Large intestine (tissue), 3 donors: ENCODE measurements around the gene SEC24B. TPM values are rescaled to one million over a fixed set of nuclear protein-coding genes. Genes with fewer than 3 reads are reported as not detected.

ENCODE experiments used
- DNase-seq, 2 donors: peaks; one replicate each; pipeline versions ENCODE4 v3.0.0 to v3.0.0-alpha.2; 2013
- H3K27ac ChIP-seq: one replicate; pipeline ENCODE4 v1.5.1; 2013; ENCODE audit warnings: low read length
- H3K27me3 ChIP-seq: 2 replicates; pipeline ENCODE4 v1.6.1; 2013; ENCODE audit warnings: low read length; ENCODE audit not compliant: control insufficient read depth, insufficient read depth
- H3K36me3 ChIP-seq: 2 replicates; pipeline ENCODE4 v1.6.1; 2013; ENCODE audit warnings: low read length; ENCODE audit not compliant: control insufficient read depth, insufficient read depth
- H3K4me1 ChIP-seq: one replicate; pipeline ENCODE4 v1.6.1; 2013; ENCODE audit warnings: low read length; ENCODE audit not compliant: control insufficient read depth, insufficient read depth
- H3K4me3 ChIP-seq: one replicate; pipeline ENCODE4 v1.5.1; 2013; ENCODE audit warnings: low read length
- H3K9me3 ChIP-seq: one replicate; pipeline ENCODE4 v1.6.1; 2013; ENCODE audit warnings: mild to moderate bottlenecking, low read depth, low read length, moderate library complexity; ENCODE audit not compliant: control insufficient read depth
- WGBS: methylation state at CpG from one replicate; pipeline ENCODE4 v1.1.5; 2013; ENCODE audit warnings: low lambda C conversion rate; ENCODE audit not compliant: insufficient coverage; 5-methylcytosine and 5-hydroxymethylcytosine counted together
- polyA plus RNA-seq: library from polyadenylated mRNA; unstranded; fragments of 120-200 nt; gene quantifications from one replicate; pipeline ENCODE4 v1.2.1, GENCODE V29; 2013

SEC24B gene
- polyA plus RNA-seq, 1 donor, result 29.3 TPM

GRCh38 chr4:109432203-109432602 lies 1.4 kb upstream of the SEC24B start:
- H3K4me3 ChIP-seq, result no peak overlapping the region

GRCh38 chr4:109432696-109433095 lies 919 bp upstream of the SEC24B start:
- Histone ChIP-seq H3K27me3 (no peaks in the 10 kb centered on the region), H3K4me3 (peak overlapping the region; percentile 64)
- WGBS, result no CpG with 5 or more reads among the region's 3 CpGs

More at GRCh38 chr4:109432203-109432602, 1.4 kb upstream of the SEC24B start:
- peak in 1 of 2 donors; percentile 6 for DNase-seq
- no peaks in the 10 kb centered on the region for H3K9me3 ChIP-seq
- no peak overlapping the region for H3K27ac ChIP-seq
- H3K27me3 ChIP-seq, result no peaks in the 10 kb centered on the region
- no CpG with 5 or more reads among the region's 1 CpG for WGBS
- peaks cover 16% of the 10 kb centered on the region for H3K4me1 ChIP-seq
- H3K36me3 ChIP-seq, result peaks cover 5% of the 10 kb centered on the region

DNA sequence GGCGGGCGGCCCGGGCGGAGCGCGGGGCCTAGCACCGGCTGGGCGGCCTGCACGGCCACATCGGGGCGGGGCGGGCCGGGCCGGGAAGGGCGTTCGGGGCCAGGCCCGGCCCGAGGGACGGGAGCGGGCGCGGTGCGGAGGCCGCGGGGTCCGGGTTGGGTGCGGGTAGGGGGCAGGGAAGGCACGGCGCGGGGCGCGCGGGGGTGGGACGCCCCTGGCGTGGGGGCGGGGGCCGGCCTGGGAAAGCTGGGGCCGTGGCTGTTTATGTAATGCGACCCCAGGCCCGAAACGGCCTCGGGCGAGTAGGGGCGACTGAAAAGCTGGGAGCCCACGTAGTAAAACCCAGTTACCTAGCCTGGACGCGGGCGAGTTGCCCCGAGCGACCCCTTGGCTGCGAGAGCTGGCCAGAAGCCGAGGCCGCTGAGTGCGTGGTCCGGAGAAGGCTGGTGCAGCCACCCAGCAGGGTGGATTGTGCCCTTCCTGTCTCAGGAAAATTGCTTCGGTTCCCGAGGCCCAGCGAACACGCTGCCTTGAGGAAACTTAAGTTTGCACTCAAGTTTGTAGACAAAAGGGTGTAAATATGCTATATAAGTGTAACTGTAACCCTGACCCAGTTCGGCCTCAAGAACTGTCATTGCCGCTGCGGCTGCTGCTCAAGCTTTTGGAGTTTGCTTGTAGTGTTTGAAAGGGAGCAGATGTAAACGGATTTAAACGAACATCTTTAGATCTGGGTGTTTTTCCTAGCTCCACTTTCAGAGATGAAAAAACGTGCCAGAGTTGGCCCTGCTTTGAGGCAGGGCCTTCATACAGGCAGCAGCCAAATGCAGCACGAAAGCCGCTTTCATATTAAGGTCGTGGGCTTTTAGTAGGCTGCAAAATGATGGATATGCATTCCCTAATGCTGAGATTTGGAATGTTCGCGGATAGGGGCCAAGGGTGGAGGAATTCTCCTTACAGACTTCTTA lies 674 bp downstream of the SEC24B start:
- WGBS, result no CpG with 5 or more reads among the region's 70 CpGs
- DNase-seq, result peak; percentile 19 to 60
- no peaks in the 10 kb centered on the region for H3K9me3 ChIP-seq
- peaks cover 5% of the 10 kb centered on the region for H3K36me3 ChIP-seq
- peak overlapping the region; percentile 88 for H3K27ac ChIP-seq
- H3K4me3 ChIP-seq, result peak overlapping the region; percentile 83
- H3K4me1 ChIP-seq, result peaks cover 16% of the 10 kb centered on the region
- H3K27me3 ChIP-seq, result no peaks in the 10 kb centered on the region

More at GRCh38 chr4:109432696-109433095, 919 bp upstream of the SEC24B start:
- H3K36me3 ChIP-seq, result peaks cover 5% of the 10 kb centered on the region
- peak in 1 of 2 donors; percentile 53 for DNase-seq
- H3K27ac ChIP-seq, result peak overlapping the region; percentile 96
- H3K9me3 ChIP-seq, result no peaks in the 10 kb centered on the region
- peaks cover 16% of the 10 kb centered on the region for H3K4me1 ChIP-seq

GRCh38 chr4:109435635-109436034 lies 2.0 kb downstream of the SEC24B start:
- Histone ChIP-seq H3K27ac (no peak overlapping the region), H3K9me3 (no peaks in the 10 kb centered on the region), H3K36me3 (peaks cover 2% of the 10 kb centered on the region), H3K27me3 (no peaks in the 10 kb centered on the region), H3K4me1 (peaks cover 16% of the 10 kb centered on the region), H3K4me3 (no peak overlapping the region)
- DNase-seq, result peak in 1 of 2 donors; percentile 6
- 80% methylated on average over 1 of the region's 3 CpGs for WGBS

DNA sequence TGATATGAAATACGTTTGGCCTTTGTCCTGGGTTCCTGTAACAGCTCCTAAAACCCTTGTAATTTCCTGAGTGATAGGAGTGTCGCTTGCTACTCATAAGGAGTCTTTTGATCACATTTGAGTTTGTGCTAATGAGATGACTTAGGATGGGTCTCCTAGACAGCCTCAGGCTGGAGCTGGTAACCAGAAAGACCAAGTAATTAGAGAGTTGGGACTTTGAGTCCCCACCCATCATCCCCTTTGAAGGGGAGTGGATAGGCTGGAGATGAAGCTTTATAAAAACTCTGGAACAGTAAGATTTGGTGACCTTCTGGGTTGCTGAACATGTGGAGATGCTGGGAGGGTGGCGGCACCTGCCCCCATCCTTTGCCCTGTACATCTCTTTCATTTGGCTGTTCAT lies 2.9 kb downstream of the SEC24B start:
- peaks cover 16% of the 10 kb centered on the region for H3K4me1 ChIP-seq
- no peak overlapping the region for H3K27ac ChIP-seq
- H3K27me3 ChIP-seq, result no peaks in the 10 kb centered on the region
- H3K9me3 ChIP-seq, result no peaks in the 10 kb centered on the region
- peak in 1 of 2 donors; percentile 5 for DNase-seq
- H3K36me3 ChIP-seq, result no peaks in the 10 kb centered on the region
- WGBS, result no CpG with 5 or more reads among the region's 3 CpGs
- no peak overlapping the region for H3K4me3 ChIP-seq

DNA sequence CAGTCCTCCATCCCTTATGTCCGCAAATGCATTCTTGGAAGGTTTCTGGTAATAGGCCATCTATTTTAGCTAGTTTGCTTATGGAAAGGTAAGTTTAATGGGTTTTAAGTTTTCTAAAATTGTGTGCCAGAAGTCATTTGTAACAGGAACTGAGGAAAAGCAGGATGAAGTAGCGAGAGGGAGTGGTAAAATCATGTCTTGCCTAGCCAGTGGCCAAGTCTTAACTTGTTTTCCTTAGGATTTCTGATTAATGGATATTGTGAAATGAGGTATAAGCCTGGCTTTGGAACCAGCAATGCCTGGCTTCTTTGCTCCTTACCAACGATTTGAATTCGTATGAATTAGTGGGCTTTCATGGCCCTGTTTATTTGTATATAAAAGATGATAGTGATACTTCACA lies 7.3 kb downstream of the SEC24B start:
- Histone ChIP-seq H3K36me3 (peaks cover 4% of the 10 kb centered on the region), H3K4me3 (no peak overlapping the region), H3K27ac (no peak overlapping the region), H3K4me1 (peaks cover 5% of the 10 kb centered on the region), H3K9me3 (peaks cover 5% of the 10 kb centered on the region), H3K27me3 (no peaks in the 10 kb centered on the region)
- DNase-seq, result no peak
- 90% methylated on average over 2 of the region's 4 CpGs for WGBS

DNA sequence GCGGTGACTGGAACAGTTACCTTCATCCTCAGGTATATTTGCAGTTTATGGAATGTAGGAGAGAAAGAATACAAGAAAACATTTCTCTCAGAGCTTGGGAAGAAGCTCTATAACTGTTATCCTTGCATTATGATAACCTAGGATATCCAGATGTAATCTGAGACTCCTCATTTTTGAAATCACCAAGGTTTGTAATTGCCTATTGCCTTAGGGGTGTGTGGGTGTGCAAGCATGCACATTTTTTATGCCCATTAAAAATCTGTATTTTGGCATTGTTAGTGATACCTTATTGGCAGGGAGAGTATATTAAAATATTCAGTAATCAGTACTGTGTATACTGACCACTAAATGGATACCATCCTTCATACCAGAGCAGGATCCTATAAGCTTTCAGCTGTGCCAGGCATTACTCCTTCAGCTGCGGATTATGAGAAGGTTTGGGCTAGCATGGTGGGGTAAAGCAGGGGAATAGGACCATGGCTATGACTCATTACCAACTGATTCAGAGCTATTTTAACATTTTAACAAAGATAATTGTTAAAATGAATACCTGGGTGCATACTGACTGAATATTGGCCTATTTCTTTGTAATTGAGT lies 8.3 kb downstream of the SEC24B start:
- WGBS, result no CpG with 5 or more reads among the region's 2 CpGs
- no peaks in the 10 kb centered on the region for H3K4me1 ChIP-seq

GRCh38 chr4:109444182-109444844 lies 10.7 kb downstream of the SEC24B start:
- no peaks in the 10 kb centered on the region for H3K4me1 ChIP-seq
- DNase-seq, result no peak
- WGBS, result 75% methylated on average over 1 of the region's 2 CpGs
- peaks cover 8% of the 10 kb centered on the region for H3K36me3 ChIP-seq
- peaks cover 5% of the 10 kb centered on the region for H3K9me3 ChIP-seq
- no peak overlapping the region for H3K27ac ChIP-seq
- H3K27me3 ChIP-seq, result no peaks in the 10 kb centered on the region
- no peak overlapping the region for H3K4me3 ChIP-seq

More for the DNA sequence above, 8.3 kb downstream of the SEC24B start:
- H3K27ac ChIP-seq, result no peak overlapping the region
- H3K27me3 ChIP-seq, result no peaks in the 10 kb centered on the region
- peaks cover 8% of the 10 kb centered on the region for H3K36me3 ChIP-seq
- peaks cover 5% of the 10 kb centered on the region for H3K9me3 ChIP-seq
- H3K4me3 ChIP-seq, result no peak overlapping the region
- DNase-seq, result no peak

GRCh38 chr4:109447278-109447677 lies 13.7 kb downstream of the SEC24B start:
- H3K27me3 ChIP-seq, result no peaks in the 10 kb centered on the region
- H3K4me3 ChIP-seq, result no peak overlapping the region
- H3K9me3 ChIP-seq, result peaks cover 5% of the 10 kb centered on the region
- no peaks in the 10 kb centered on the region for H3K4me1 ChIP-seq
- no peak overlapping the region for H3K27ac ChIP-seq
- DNase-seq, result no peak
- H3K36me3 ChIP-seq, result peaks cover 26% of the 10 kb centered on the region

- H3K4me3 ChIP-seq, result no peak overlapping the region
- no peak overlapping the region for H3K27ac ChIP-seq
- DNase-seq, result no peak
- no peaks in the 10 kb centered on the region for H3K27me3 ChIP-seq
- WGBS, result 100% methylated on average over 1 of the region's 3 CpGs
- H3K4me1 ChIP-seq, result no peaks in the 10 kb centered on the region
- H3K36me3 ChIP-seq, result peaks cover 23% of the 10 kb centered on the region
- H3K9me3 ChIP-seq, result no peaks in the 10 kb centered on the region
These were observed 18.1 kb downstream of the SEC24B start for GRCh38 chr4:109451544-109452273.
